ENCODE measurements around the gene CSNK1G1. TPM values are rescaled to one million over a fixed set of nuclear protein-coding genes. Genes with fewer than 3 reads are reported as not detected.
"Not testable (repeated sequence)": the region's sequence is repeated elsewhere in the genome, so short reads cannot be mapped to it uniquely, and the experiment has no call there.

Gene CSNK1G1
- polyA plus RNA-seq, 3 donors: 17.9 to 23.6 (median 23.1) TPM

DNA sequence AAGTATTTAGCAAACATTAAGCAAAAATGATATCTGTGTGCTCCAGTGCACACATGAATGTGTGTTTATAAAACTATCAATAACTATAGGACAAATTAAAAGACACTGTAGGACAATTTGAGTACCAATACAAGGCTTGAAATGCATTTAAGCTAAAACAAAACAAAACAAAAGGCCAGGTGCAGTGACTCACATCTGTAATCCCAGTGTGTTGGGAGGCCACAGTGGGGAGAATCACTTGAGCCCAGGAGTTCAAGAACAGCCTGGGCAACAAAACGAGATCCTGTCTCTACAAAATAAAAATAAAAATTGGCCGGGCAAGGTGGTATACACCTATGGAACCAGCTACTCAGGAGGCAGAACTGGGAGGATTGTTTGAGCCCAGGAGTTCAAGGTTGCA lies 50.7 kb downstream of the CSNK1G1 start:
- DNase-seq: no peak

DNA sequence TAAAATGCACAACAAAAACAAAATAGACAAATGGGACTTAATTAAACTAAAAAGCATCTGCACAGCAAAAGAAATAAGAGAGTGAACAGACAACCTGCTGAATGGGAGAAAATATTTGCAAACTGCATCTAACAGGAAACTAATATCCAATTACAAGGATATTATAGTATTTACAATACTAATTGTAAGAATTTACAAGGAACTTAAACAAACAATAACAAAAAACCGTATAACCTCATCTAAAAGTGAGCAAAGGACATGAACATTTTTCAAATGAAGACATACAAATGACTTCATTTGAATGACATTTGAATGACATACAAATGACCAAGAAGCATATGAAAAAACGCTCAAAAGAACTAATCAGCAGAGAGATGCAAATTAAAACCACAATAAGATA lies 66.4 kb downstream of the CSNK1G1 start:
- DNase-seq: no peak

DNA sequence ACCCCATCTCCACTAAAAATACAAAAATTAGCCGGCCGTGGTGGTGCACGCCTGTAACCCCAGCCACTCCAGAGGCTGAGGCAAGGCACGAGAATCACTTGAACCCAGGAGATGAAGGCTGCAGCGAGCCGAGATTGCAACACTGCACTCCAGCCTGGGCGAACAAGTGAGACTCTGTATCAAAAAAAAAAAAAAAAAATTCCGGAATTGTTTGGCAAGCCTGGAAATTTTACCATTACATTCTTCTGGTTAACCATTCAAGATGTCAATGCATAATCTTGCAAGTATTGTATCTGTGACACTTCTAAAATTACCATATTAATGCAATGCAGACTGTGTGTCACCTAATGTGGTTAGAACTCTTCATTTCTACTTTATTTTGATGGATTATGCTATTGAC lies 67.0 kb downstream of the CSNK1G1 start:
- DNase-seq: no peak

DNA sequence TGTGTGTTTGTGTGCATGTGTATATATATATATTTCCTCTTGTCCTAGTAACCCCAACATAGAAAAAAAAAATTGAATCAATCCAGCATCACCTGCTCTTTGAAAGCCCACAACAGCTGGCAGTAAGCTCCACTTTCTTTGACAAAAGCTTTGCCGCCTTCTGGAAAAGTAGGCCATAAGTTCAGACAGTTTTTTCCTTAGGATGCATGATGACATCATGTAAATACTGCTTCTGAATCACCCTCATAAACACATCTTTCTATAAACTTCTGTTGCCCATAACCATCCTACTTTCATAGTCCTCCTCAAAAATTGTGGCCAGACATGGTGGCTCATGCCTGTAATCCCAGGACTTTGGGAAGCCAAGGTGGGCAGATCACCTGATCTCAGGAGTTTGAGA lies 67.4 kb downstream of the CSNK1G1 start:
- DNase-seq: no peak

DNA sequence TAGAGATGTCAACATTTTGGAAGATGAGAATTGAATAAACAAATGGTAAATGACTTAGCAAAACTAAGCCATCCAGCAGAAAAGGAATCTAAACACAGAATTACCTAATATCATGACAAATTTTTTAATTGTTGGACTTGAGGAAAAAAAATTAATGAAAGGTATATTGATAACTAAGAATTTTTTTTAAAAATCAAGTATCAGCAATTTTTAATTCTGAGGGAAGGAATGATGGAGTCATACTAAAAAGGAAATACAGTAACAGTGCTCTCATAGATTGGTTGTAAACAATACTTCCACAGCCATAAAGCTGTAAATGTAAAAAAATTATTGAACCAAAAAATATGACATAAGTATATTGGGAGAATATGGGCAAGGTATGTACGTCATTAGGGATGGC lies 68.0 kb downstream of the CSNK1G1 start:
- no peak for DNase-seq

DNA sequence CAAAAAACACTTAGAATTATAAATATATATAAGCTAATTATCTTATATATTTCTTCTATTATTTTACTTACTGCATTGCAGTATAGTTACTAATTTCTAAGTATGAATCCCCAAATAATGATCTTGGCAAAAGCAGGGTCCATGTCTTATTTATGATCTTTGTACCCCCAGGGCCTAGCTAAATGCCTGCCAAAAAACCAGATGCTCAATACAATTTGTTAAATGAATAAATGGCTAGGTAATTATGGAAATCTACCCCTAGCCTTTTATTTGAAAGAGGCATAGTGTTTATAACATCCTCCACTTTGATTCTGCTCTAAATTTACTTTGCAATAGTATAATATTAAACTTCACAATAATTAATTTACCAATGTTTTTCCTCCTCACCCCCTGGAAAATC lies 69.5 kb downstream of the CSNK1G1 start:
- DNase-seq: no peak

DNA sequence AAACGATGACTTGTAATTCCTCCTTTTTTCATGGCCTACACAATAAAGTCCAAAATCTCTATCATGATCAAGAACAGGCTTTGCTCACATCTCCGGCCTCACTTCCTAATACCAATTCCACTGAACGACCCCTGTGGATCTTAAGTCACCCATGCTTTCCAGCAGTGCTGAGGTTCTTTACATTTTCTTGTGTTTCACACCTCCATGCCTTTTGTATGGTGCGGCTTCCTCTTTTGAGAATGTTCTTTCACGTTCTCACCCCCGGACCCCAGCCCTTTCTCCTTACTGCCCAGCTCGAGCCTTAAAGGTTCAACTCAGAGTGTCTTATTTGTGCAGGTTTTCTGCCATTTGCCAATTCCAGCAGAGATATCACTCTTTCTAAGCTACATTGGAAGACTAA lies 70.1 kb downstream of the CSNK1G1 start:
- no peak for DNase-seq

DNA sequence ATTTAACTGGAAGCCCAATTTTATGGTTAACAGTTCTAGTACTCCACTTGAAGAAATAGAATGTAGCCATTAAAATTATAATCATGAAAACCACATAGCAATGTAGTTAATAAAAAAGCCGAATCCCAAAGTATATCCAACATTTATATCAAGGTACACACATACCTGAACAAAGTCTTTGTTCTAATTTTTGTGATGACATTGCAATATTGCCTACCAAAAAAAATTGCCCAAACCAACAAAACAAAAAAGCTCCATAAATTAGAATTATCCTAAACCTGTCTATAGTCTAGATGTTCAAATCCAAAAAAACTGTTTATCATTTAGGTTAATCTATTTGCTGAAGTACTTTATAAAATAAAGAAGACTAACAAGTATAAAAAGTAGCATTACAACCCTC lies 70.8 kb downstream of the CSNK1G1 start:
- DNase-seq: no peak

DNA sequence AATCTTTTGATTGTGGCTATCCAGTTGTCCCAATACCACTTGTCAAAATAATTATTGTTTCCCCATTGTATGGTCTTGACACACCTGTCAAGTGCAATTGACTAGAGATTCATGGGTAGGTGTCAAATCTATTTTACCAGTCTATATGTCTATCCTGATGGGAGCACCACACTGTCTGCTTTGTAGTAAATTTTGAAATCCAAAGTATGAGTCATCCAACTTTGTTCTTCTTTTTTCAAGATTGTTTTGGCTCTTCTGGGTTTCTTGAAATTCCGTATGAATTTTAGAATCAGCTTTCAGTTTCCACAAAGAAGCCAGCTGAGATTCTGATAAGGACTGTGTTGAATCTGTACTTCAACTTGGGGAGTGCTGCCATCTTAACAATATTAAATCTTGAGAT lies 71.9 kb downstream of the CSNK1G1 start:
- DNase-seq: no peak

DNA sequence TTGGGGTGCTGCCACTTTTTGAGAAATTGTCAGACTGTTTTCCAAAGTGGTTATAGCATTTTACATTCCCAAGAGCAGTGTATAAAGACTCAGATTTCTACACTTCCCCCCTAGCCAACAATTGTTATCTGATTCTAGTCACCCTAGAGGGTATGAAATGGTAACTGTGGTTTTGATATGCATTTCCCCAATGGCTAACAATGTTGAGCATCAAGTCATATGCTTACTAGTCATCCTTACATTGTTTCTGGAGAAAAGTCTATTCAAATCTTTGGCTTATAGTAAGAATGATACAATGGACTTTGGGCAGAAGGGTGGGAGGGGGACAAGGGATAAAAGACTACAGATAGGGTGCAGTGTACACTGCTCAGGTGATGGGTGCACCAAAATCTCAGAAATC lies 73.3 kb downstream of the CSNK1G1 start:
- DNase-seq: no peak

DNA sequence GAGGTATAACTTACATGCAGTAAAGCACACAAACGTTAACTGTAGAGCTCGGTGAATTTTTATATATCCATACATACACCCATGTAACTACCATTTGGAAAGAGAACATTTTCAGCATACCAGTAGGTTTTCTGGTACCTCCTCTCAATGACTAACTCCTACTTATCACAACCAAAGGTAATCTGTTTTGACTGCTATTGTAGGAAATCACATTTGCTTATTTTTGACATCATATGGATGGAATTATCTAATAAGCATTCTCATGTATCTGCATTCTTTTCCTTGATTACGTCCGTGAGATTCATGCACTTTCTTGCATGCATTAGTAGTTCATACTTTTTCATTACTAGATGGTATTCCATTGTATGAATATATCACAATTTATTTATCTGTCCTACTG lies 76.8 kb downstream of the CSNK1G1 start:
- DNase-seq: no peak

DNA sequence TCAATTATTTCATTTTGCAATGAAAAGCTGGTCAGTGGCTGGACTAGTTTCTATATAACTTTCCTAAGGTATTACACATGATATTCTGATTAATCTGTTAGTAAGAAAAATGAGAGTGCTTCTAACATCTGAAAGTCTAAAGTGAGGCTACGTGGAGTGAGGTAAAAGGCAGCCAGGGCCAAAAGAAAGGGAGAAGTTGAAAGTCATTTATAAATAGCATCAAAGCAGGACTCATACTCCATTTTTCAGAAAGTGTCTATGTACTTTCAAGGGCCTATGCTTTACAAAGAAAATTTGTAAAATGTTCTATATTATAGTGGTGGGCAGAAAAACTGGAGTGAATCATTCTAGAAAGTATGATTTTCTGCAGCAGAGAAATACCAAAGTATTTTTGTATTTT lies 80.0 kb downstream of the CSNK1G1 start:
- no peak for DNase-seq

DNA sequence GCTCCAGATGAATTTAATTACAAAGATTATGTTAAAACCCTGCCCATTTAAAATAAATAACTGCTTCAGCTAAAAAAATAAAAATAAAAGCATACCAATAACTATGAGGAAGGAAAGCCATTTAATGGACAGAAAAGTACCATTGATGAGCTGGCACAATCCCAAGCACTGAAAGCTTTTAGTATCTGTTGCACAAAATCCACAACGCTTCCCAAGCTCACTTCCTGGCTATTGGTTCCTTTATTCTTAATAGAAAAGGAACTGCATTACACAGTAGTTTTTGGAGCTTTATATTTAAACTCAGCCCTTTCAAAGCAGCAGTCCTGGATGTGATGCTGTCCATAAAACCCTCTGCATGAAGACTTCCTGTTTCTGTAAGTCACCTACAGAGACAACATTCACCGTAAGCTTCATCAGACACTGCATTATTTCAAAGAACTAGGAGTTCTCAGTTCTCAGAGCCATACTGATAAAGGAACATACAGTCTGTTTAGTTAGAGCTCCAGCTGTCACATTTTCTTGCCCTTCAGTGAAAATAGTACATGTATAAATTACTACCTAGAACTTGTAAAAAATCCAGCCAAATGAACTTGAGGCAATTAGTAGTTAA lies 81.5 kb downstream of the CSNK1G1 start:
- DNase-seq: no peak

DNA sequence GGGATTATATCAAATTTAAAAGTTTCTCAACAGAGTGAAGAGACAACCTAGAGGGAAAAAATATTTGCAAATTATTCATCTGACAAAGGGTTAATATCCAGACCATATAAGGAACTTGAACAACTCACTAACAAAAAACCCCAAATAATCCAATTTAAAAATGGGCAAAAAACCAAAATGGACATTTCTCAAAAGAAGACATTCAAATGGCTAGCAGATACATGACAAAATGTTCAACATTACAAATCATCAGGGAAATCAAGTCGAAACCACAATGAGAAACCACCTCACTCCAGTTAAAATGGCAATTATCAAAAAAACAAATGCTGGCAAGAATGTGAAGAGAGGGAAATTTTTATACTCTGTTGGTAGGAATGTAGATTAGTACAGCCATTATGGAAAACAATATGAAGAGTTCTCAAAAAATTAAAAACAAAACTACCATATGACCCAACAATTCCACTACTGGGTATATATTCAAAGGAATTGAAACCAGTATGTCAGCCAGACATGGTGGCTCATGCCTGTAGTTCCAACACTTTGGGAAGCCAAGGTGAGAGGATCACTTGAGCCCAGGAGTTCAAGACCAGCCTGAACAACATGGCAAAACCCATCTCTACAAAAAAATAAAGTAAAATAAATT lies 88.5 kb downstream of the CSNK1G1 start:
- no peak for DNase-seq

DNA sequence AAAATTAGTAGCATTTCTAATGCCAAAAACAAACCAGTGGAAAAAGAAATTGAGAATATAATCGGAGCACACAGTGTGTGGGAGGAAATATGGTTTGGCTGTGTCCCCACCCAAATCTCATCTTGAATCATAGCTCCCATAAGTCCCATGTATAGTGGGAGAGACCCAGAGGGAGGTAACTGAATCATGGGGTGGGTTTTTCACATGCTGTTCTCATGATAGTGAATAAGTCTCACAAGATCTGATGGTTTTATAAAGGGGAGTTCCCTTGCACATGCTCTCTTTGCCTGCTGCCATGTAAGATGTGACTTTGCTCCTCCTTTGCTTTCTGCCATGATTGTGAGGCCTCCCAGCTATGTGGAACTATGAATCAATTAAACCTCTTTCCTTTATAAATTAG lies 90.8 kb downstream of the CSNK1G1 start:
- not testable (repeated sequence) for DNase-seq

DNA sequence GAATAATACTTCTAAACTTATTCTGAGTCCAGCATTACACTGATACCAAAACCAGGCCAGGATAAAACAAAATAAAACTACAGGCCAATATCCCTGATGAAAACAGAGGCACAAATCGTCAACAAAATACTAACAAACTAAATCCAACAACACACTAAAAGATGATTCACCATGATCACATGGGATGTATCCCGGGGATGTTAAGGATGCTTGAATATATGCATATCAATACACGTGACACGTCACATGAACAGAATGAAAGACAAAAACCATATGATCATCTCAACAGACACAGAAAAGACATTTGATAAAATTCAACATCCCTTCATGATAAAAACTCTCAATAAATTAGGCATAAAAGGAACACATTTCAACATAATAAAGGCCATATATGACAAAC lies 91.5 kb downstream of the CSNK1G1 start:
- no peak for DNase-seq

DNA sequence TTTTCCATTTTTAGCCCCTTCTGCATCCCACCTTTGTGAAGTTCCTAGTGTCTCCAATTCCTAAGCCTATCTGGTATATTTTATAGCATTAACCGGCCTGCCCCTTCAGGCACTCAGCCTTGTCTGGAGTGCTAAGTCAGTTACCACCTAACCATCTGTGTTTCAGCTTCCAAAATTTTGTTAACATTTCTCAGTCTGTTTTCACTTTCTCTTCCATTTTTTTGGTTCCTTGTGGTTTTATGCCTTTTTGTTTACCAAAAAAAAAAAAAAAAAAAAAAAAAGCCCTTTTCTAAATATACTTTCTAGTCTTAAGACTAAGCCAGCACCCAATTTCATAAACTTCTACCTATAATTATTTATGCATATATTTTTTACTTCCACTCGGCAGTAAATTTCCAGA lies 92.4 kb downstream of the CSNK1G1 start:
- no peak for DNase-seq

DNA sequence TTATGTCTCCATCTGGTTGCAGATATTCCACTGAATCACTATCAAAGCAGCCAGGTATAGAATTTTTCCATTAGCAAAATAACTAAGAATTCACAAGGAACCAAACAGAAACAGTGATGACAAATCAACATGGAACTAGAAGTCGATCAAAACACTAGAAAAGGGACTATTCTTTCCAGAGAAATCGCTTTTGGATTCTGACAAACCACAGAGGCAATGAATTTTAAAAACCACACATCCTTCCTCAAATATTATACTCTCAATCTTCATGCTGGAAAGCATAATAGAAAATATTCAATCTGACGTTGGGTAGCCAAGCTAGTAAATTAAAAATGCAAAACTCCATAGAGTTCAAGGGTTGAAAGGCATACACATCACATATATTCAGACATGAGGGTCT lies 99.9 kb downstream of the CSNK1G1 start:
- DNase-seq: no peak

DNA sequence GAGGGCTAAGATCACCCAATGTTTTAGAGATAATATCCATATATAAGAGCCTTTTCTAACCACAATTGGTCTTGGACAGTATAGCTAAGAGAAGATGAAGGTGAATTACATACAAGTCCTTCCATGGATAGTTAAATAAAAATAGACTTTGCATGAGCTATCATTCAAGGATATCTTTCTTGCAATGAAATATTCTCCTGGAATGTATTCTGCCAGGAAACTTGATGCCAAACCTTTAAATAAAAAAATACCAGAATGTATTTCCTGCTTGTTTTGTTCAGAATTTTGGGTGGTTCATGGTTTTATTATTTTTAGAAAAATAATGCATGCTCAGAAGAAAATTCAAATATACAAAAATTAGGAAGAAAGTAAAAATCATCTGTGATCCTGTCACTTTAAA lies 104.3 kb downstream of the CSNK1G1 start:
- DNase-seq: no peak

DNA sequence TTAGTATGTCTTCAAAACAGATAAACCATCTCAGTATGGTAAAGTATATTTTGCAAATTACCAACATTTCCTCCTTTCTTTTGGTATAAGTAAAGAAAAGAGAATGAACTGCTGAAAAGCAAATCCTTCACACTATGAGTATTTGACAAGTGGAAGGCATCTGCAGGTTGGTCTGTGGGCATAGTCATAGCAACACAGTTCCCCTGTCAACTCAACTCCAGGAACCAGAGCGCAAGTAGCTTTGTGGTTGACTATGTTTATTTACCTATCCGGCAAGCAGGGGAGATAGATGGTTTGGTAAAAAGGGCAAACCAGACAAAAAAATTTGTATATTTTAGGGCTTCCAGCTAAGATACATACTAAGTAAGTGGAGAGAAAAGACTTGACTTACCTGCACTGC lies 104.9 kb downstream of the CSNK1G1 start:
- no peak for DNase-seq

DNA sequence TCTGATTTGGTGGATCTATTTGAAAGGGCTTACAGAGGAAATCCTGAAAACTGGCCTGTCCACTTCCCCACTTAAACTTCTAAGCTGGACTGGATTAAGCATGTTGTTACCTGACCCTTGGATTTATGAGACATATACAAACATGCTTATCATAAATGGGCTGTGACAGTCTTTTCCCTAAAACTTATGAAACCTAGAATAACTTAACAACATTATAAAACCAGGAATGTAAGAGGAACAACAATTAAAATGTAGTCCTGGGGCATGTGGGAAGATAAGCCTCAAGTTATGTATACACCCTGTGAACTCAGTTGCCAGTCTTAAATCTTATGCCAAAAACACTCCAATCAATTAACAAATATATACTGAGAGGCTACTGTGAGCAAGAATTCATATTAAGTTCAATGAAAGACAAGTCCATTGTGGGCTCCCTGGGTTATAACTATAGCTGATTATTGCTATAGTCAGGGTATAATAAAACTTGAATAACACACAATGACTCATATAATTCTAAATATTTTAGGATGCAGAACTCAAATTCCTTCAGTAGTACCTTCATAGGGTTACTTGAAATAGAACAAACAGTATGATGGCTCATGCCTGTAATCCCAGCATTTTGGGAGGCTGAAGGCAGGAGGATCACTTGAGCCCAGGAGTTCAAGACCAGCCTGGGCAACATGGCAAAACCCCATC lies 105.9 kb downstream of the CSNK1G1 start:
- no peak for DNase-seq

DNA sequence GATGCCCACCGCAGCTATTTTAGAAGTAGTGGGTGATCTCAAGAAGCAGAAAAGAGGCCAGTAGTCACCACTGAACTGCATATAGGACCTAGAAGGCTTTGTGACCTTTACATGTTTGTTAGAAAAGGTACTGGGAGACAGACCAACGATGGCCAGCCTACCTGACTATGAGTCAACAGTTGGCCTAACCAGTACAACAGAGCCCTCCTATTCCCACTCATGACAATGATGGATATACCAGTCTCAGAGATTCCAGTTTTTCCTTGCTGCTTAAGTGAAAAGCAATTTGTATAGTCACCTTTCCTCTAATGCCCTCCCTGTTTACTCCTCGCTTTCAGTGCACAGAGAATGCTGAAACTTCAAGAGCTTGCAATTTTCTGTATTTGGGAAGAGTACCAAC lies 106.6 kb downstream of the CSNK1G1 start:
- no peak for DNase-seq

DNA sequence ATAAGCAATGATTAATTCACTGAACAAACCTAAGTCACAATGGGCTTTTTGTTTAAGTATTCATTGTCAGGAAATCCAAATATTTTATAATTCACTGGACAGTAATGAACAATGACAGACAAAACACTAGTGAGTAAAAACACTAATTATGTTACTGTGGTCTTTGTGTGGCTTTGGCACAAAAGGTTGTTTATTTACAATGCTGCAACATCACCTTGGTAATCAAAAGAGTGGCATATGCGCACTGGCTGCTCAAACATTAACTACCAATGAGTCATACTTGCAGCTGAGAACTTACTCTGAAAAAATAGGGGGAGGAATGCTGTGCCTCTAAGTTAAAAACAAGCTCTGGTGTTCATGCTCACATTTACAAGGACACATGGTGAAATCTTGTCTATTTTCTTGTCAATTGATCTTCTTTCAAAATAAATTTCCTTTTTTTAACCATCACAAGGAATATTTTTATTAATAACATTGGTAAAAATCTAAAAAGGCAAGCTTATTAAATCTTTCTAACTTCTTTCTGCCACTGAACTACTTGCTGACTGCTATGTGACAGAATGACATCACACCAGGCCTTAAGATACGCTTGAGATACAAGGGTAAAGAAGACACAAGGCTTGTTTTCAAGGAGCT lies 107.9 kb downstream of the CSNK1G1 start:
- DNase-seq: peak; percentile 73

Data from renal pelvis (tissue), 4 donors.